Neural cell (in vitro differentiated cells): ENCODE data around the gene ST6GALNAC2. TPM values are rescaled to one million over a fixed set of nuclear protein-coding genes. Genes with fewer than 3 reads are reported as not detected.
"Not testable (repeated sequence)": the region's sequence is repeated elsewhere in the genome, so short reads cannot be mapped to it uniquely, and the experiment has no call there.

Source experiments
- H2AFZ ChIP-seq: fragments of 200-600, 300-800 bp; sonication (generic), shearing (Covaris generic); 2 replicates; pipeline ENCODE4 v1.6.0; 2014; ENCODE audit warnings: low read depth, mild to moderate bottlenecking, antibody characterized with exemption, low read length, moderate library complexity
- H3F3A ChIP-seq: fragments of 200-600 bp; shearing (Covaris generic); 2 replicates; pipeline ENCODE4 v1.6.1; 2016; ENCODE audit warnings: mild to moderate bottlenecking, moderate library complexity, mixed read lengths, antibody characterized with exemption, low read length; ENCODE audit not compliant: insufficient read depth, poor library complexity, severe bottlenecking
- H3K27ac ChIP-seq: fragments of 200-600, 300-800 bp; sonication (generic), shearing (Covaris generic); 2 replicates; pipeline ENCODE4 v1.5.1; 2014; ENCODE audit warnings: mild to moderate bottlenecking, low read length, moderate library complexity
- H3K27me3 ChIP-seq: fragments of 300-800, 200-600 bp; sonication (generic), shearing (Covaris generic); 2 replicates; pipeline ENCODE4 v1.6.0; 2014; ENCODE audit warnings: mild to moderate bottlenecking, low read depth, low read length, moderate library complexity; ENCODE audit not compliant: insufficient read depth
- H3K36me3 ChIP-seq: fragments of 300-800, 200-600 bp; sonication (generic), shearing (Covaris generic); 2 replicates; pipeline ENCODE4 v1.5.1; 2014; ENCODE audit warnings: mild to moderate bottlenecking, antibody characterized with exemption, low read length, moderate library complexity; ENCODE audit not compliant: insufficient read depth
- H3K4me2 ChIP-seq: fragments of 300-800, 200-600 bp; sonication (generic), shearing (Covaris generic); 2 replicates; pipeline ENCODE4 v1.6.0; 2014; ENCODE audit warnings: mild to moderate bottlenecking, low read length
- H3K4me3 ChIP-seq: fragments of 300-800, 200-600 bp; sonication (generic), shearing (Covaris generic); 2 replicates; pipeline ENCODE4 v1.5.1; 2014; ENCODE audit warnings: mild to moderate bottlenecking, low read length, moderate library complexity
- H3K79me2 ChIP-seq: fragments of 200-600 bp; shearing (Covaris generic); replicated peaks from 2 replicates; pipeline ENCODE4 v1.6.0; 2014; ENCODE audit warnings: mild to moderate bottlenecking, low read length, moderate library complexity; ENCODE audit not compliant: insufficient read depth
- H3K9ac ChIP-seq: fragments of 300-800, 200-600 bp; sonication (generic), shearing (Covaris generic); 2 replicates; pipeline ENCODE4 v1.6.1; 2016; ENCODE audit warnings: mild to moderate bottlenecking, low read length, mixed read lengths
- H3K9me2 ChIP-seq: fragments of 200-600 bp; shearing (Covaris generic); 2 replicates; pipeline ENCODE4 v1.6.1; 2016; ENCODE audit warnings: mild to moderate bottlenecking, low read length, mixed read lengths; ENCODE audit not compliant: insufficient read depth
- H3K9me3 ChIP-seq: fragments of 200-600, 300-800 bp; sonication (generic), shearing (Covaris generic); 2 replicates; pipeline ENCODE4 v1.6.1; 2016; ENCODE audit warnings: mild to moderate bottlenecking, mixed run types, low read length, moderate library complexity, mixed read lengths
- H4K20me1 ChIP-seq: fragments of 200-600 bp; shearing (Covaris generic); 2 replicates; pipeline ENCODE4 v1.6.1; 2016; ENCODE audit warnings: mild to moderate bottlenecking, mixed run types; ENCODE audit not compliant: insufficient read depth
- EP300 ChIP-seq: fragments of 450-650 bp; conservative IDR thresholded peaks from 2 replicates; pipeline ENCODE4 v1.6.1; 2014; ENCODE audit warnings: antibody characterized with exemption, mild to moderate bottlenecking, moderate library complexity; ENCODE audit not compliant: poor library complexity, severe bottlenecking
- EZH2 ChIP-seq: fragments of 200-600, 300-800 bp; shearing (Covaris generic), sonication (generic); IDR thresholded peaks from 2 replicates; pipeline ENCODE4 v1.6.1; 2014; ENCODE audit warnings: antibody characterized with exemption, low read length, borderline replicate concordance, mild to moderate bottlenecking; ENCODE audit not compliant: insufficient read depth, poor library complexity, severe bottlenecking
- MXI1 ChIP-seq: fragments of 450-650 bp; conservative IDR thresholded peaks from 2 replicates; pipeline ENCODE4 v1.6.1; 2014; ENCODE audit warnings: antibody characterized with exemption, mild to moderate bottlenecking; ENCODE audit not compliant: poor library complexity, severe bottlenecking
- POLR2AphosphoS5 ChIP-seq: IDR thresholded peaks from 2 replicates; pipeline ENCODE4 v1.6.1; 2012
- RAD21 ChIP-seq: fragments of 450-650 bp; conservative IDR thresholded peaks from 2 replicates; pipeline ENCODE4 v1.6.1; 2014; ENCODE audit warnings: antibody characterized with exemption, mild to moderate bottlenecking, moderate library complexity
- SMC3 ChIP-seq: fragments of 450-650 bp; conservative IDR thresholded peaks from 2 replicates; pipeline ENCODE4 v1.6.1; 2014; ENCODE audit warnings: antibody characterized with exemption, mild to moderate bottlenecking, moderate library complexity; ENCODE audit not compliant: poor library complexity
- TAF1 ChIP-seq: IDR thresholded peaks from 2 replicates; pipeline ENCODE4 v1.6.1; 2012; ENCODE audit warnings: low read depth
- polyA plus RNA-seq: library from polyadenylated mRNA; depleted of rRNA; stranded (reverse); fragments of >200 nt; gene quantifications from 2 replicates; pipeline ENCODE4 v1.2.3, GENCODE V29; 2014
- TF ChIP-seq, protein P1 (sequence below): fragments of 450-650 bp; IDR thresholded peaks from 2 replicates; pipeline ENCODE4 v1.5.1; 2014; ENCODE audit warnings: antibody characterized with exemption, mild to moderate bottlenecking, moderate library complexity; ENCODE audit not compliant: poor library complexity, severe bottlenecking
- TF ChIP-seq, protein P2 (sequence below): IDR thresholded peaks from 2 replicates; pipeline ENCODE4 v1.6.1; 2012; ENCODE audit warnings: borderline replicate concordance

Gene ST6GALNAC2
- polyA plus RNA-seq, 1 donor from 2014 or later: not detected

DNA sequence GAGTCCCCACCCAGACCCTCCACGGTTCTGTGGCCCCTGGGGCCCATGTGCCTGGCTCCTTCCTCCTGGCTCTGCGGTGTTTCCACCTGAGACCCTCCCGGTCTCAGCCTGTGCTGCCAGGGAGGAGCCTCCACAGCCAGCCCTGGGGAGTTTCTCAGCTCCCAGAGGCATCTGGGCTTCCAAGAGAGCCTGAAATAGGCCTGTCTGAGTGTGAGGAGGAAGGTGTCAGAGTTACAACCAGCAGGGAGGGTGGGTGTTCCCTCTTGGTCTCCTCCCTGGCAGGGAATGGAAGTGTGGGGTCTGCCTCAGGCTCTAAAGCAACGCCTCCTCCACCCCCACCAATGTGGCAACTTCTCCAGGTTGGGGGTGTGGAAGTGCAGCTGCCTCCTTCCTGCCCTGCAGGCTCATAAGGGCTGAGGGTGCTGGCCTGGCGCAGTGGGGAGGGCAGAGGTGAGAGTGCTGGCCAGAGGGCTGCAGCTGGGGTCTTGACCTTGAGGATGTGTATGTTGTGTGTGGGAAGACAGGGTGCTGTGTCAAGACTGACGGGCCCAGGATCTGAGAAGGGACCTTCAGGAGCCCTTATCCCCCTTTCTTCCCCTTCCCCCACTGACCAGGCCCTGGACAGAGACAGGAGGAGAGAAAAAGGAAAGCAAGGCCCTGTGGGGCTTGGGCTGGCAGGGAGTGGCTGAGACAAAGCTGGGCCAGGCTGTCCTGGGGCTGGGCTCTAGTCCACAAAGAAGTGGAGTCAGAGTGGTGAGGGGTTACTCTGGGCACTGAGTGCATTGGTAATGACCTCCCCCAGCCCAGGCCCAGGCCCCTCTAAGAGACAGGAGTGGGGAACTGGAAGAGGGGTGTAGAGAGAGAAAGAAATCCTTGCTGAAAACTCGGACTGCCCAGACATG, 50.6 kb downstream of the ST6GALNAC2 start:
- no peaks in the 10 kb centered on the region for H3K9me3 ChIP-seq
- H3F3A ChIP-seq: no peaks in the 10 kb centered on the region
- H3K4me3 ChIP-seq: no peak overlapping the region
- H3K9me2 ChIP-seq: no peaks in the 10 kb centered on the region
- no peak overlapping the region for H3K9ac ChIP-seq
- TF ChIP-seq, protein P1, sequence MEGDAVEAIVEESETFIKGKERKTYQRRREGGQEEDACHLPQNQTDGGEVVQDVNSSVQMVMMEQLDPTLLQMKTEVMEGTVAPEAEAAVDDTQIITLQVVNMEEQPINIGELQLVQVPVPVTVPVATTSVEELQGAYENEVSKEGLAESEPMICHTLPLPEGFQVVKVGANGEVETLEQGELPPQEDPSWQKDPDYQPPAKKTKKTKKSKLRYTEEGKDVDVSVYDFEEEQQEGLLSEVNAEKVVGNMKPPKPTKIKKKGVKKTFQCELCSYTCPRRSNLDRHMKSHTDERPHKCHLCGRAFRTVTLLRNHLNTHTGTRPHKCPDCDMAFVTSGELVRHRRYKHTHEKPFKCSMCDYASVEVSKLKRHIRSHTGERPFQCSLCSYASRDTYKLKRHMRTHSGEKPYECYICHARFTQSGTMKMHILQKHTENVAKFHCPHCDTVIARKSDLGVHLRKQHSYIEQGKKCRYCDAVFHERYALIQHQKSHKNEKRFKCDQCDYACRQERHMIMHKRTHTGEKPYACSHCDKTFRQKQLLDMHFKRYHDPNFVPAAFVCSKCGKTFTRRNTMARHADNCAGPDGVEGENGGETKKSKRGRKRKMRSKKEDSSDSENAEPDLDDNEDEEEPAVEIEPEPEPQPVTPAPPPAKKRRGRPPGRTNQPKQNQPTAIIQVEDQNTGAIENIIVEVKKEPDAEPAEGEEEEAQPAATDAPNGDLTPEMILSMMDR: no peak
- TF ChIP-seq EP300 (no peak), POLR2AphosphoS5 (no peak), EZH2 (no peak), RAD21 (no peak), TAF1 (no peak), MXI1 (no peak), SMC3 (no peak)
- TF ChIP-seq, protein P2, sequence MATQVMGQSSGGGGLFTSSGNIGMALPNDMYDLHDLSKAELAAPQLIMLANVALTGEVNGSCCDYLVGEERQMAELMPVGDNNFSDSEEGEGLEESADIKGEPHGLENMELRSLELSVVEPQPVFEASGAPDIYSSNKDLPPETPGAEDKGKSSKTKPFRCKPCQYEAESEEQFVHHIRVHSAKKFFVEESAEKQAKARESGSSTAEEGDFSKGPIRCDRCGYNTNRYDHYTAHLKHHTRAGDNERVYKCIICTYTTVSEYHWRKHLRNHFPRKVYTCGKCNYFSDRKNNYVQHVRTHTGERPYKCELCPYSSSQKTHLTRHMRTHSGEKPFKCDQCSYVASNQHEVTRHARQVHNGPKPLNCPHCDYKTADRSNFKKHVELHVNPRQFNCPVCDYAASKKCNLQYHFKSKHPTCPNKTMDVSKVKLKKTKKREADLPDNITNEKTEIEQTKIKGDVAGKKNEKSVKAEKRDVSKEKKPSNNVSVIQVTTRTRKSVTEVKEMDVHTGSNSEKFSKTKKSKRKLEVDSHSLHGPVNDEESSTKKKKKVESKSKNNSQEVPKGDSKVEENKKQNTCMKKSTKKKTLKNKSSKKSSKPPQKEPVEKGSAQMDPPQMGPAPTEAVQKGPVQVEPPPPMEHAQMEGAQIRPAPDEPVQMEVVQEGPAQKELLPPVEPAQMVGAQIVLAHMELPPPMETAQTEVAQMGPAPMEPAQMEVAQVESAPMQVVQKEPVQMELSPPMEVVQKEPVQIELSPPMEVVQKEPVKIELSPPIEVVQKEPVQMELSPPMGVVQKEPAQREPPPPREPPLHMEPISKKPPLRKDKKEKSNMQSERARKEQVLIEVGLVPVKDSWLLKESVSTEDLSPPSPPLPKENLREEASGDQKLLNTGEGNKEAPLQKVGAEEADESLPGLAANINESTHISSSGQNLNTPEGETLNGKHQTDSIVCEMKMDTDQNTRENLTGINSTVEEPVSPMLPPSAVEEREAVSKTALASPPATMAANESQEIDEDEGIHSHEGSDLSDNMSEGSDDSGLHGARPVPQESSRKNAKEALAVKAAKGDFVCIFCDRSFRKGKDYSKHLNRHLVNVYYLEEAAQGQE: no peak
- no peaks in the 10 kb centered on the region for H3K79me2 ChIP-seq
- peaks cover 34% of the 10 kb centered on the region for H3K27me3 ChIP-seq
- no peak overlapping the region for H3K27ac ChIP-seq
- H3K36me3 ChIP-seq: no peaks in the 10 kb centered on the region
- H2AFZ ChIP-seq: no peak overlapping the region
- H4K20me1 ChIP-seq: no peaks in the 10 kb centered on the region
- no peak overlapping the region for H3K4me2 ChIP-seq

DNA sequence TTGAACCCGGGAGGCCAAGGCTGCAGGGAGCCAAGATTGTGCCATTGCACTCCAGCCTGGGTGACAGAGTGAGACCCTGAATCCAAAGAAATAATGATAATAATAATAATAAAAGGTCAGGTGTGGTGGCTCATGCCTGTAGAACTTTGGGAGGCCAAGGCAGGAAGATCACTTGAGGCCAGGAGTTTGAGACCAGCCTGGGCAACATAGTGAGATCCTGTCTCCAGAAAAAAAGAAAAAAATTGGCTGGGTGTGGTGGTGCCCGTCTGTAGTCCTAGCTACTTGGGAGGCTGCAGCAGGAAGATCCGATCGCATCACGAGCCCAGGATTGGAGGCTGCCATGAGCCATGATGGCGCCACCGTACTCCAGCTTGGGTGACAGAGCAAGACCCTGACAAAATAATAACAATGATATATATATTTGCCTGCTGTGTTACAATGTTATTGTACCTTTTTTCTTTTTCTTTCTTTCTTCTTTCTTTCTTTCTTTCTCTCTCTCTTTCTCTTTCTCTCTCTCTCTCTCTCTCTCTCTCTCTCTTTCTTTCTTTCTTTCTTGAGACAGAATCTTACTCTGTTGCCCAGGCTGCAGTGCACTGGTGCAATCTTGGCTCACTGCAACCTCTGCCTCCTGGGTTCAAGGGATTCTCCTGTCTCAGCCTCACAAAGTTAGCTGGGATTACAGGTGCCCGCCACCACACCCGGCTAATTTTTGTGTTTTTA, 51.9 kb downstream of the ST6GALNAC2 start:
- not testable (repeated sequence) for H4K20me1 ChIP-seq, H3K79me2 ChIP-seq, H3F3A ChIP-seq, H3K36me3 ChIP-seq, H3K4me3 ChIP-seq, H3K4me2 ChIP-seq, H3K9me3 ChIP-seq, H3K27ac ChIP-seq, H3K9me2 ChIP-seq, H3K9ac ChIP-seq, H2AFZ ChIP-seq
- peaks cover 25% of the 10 kb centered on the region for H3K27me3 ChIP-seq
